ENCODE measurements around the gene PURA. TPM values are rescaled to one million over a fixed set of nuclear protein-coding genes. Genes with fewer than 3 reads are reported as not detected.

PURA gene
- total and polyA plus RNA-seq, 4 donors: 3.5 to 22.1 (median 11.6) TPM

- ATAC-seq (ENCODE audit: insufficient read depth, low FRiP score) (no peak), DNase-seq (no peak)
- Histone ChIP-seq H3K4me3 (no peak overlapping the region), H3K36me3 (ENCODE audit: control insufficient read depth in 4 of 4, insufficient read depth in 4 of 4, low read length in 4 of 4) (no peaks in the 10 kb centered on the region), H3K9me3 (ENCODE audit: control insufficient read depth in 4 of 4, insufficient read depth in 3 of 4, low read length in 3 of 4) (no peaks in the 10 kb centered on the region), H3K9ac (ENCODE audit: insufficient read depth in 1 of 2, low read length in 2 of 2) (no peak overlapping the region), H3K4me1 (ENCODE audit: control insufficient read depth in 5 of 5, insufficient read depth in 5 of 5, low read length in 5 of 5) (peaks cover 0 to 5% (median 0%) of the 10 kb centered on the region in 5 donors), H3K27ac (ENCODE audit: low read depth in 1 of 2, low read length in 1 of 2) (no peak overlapping the region), H3K27me3 (ENCODE audit: control insufficient read depth in 3 of 3, insufficient read depth in 3 of 3, low read length in 2 of 3) (peaks cover 0 to 10% (median 0%) of the 10 kb centered on the region in 3 donors)
- WGBS, 2 donors: 93% methylated on average over 6 of the region's 6 CpGs
- no peak for TF ChIP-seq CTCF (IDR thresholded peaks at IDR 0.05; ENCODE audit: control extremely low read depth, extremely low read depth)
Observed at GRCh38 chr5:140126315-140127012, 12.6 kb downstream of the PURA start.

- no peaks in the 10 kb centered on the region for H3K9me3 ChIP-seq (ENCODE audit: control insufficient read depth in 4 of 4, insufficient read depth in 3 of 4, low read length in 3 of 4)
- no peaks in the 10 kb centered on the region for H3K36me3 ChIP-seq (ENCODE audit: control insufficient read depth in 4 of 4, insufficient read depth in 4 of 4, low read length in 4 of 4)
- 96% methylated on average over 5 of the region's 5 CpGs for WGBS, 2 donors
- ATAC-seq (ENCODE audit: insufficient read depth, low FRiP score): no peak
- peaks cover 0 to 10% (median 0%) of the 10 kb centered on the region in 3 donors for H3K27me3 ChIP-seq (ENCODE audit: control insufficient read depth in 3 of 3, insufficient read depth in 3 of 3, low read length in 2 of 3)
- H3K4me3 ChIP-seq: no peak overlapping the region
- peaks cover 0 to 17% (median 3%) of the 10 kb centered on the region in 5 donors for H3K4me1 ChIP-seq (ENCODE audit: control insufficient read depth in 5 of 5, insufficient read depth in 5 of 5, low read length in 5 of 5)
- H3K9ac ChIP-seq (ENCODE audit: insufficient read depth in 1 of 2, low read length in 2 of 2): no peak overlapping the region
- DNase-seq: no peak
- H3K27ac ChIP-seq (ENCODE audit: low read depth in 1 of 2, low read length in 1 of 2): no peak overlapping the region
- no peak for TF ChIP-seq CTCF (IDR thresholded peaks at IDR 0.05; ENCODE audit: control extremely low read depth, extremely low read depth)
Observed at GRCh38 chr5:140128376-140128775, 14.5 kb downstream of the PURA start.

GRCh38 chr5:140130949-140131733 is 17.2 kb downstream of the PURA start:
- DNase-seq: no peak
- no peak overlapping the region for H3K27ac ChIP-seq (ENCODE audit: low read depth in 1 of 2, low read length in 1 of 2)

More at GRCh38 chr5:140130949-140131733, 17.2 kb downstream of the PURA start:
- no peak overlapping the region for H3K9ac ChIP-seq (ENCODE audit: insufficient read depth in 1 of 2, low read length in 2 of 2)
- 74 to 84% methylated on average over 5 of the region's 5 CpGs for WGBS, 2 donors
- no peaks in the 10 kb centered on the region for H3K9me3 ChIP-seq (ENCODE audit: control insufficient read depth in 4 of 4, insufficient read depth in 3 of 4, low read length in 3 of 4)
- no peaks in the 10 kb centered on the region for H3K36me3 ChIP-seq (ENCODE audit: control insufficient read depth in 4 of 4, insufficient read depth in 4 of 4, low read length in 4 of 4)
- H3K27me3 ChIP-seq (ENCODE audit: control insufficient read depth in 3 of 3, insufficient read depth in 3 of 3, low read length in 2 of 3): peaks cover 0 to 5% (median 0%) of the 10 kb centered on the region in 3 donors
- peaks cover 0 to 19% (median 3%) of the 10 kb centered on the region in 5 donors for H3K4me1 ChIP-seq (ENCODE audit: control insufficient read depth in 5 of 5, insufficient read depth in 5 of 5, low read length in 5 of 5)
- no peak for TF ChIP-seq CTCF (IDR thresholded peaks at IDR 0.05; ENCODE audit: control extremely low read depth, extremely low read depth)
- no peak overlapping the region for H3K4me3 ChIP-seq
- ATAC-seq (ENCODE audit: insufficient read depth, low FRiP score): no peak
